CD8-positive, alpha-beta memory T cell (primary cell): ENCODE measurements around the gene LIN37. TPM values are rescaled to one million over a fixed set of nuclear protein-coding genes. Genes with fewer than 3 reads are reported as not detected.

Source experiments
- CTCF ChIA-PET: fragments of 350-600 bp; sonication (Branson Sonifier 250); formaldehyde crosslinking; loops from one replicate; lab custom pipeline; 2021; ENCODE audit warnings: antibody characterized with exemption; lab: Charles Lee
- POLR2A ChIA-PET: fragments of 350-600 bp; sonication (Branson Sonifier 250); formaldehyde crosslinking; loops from one replicate; lab custom pipeline; 2021; ENCODE audit warnings: antibody characterized with exemption; lab: Charles Lee
- DNase-seq, 5 donors: peaks; one replicate each; pipeline versions ENCODE4 v3.0.0 to v3.0.0-alpha.2; 2020 to 2022; ENCODE audit warnings: mixed read lengths in 1 of 5
- H3K27ac ChIP-seq: one replicate; pipeline ENCODE4 v1.7.0; 2013; ENCODE audit warnings: low read depth, mild to moderate bottlenecking, low read length, moderate library complexity
- H3K27me3 ChIP-seq: 2 replicates; pipeline ENCODE4 v1.7.0; 2013; ENCODE audit warnings: low read length, mild to moderate bottlenecking; ENCODE audit not compliant: insufficient read depth, poor library complexity, severe bottlenecking
- H3K36me3 ChIP-seq: 2 replicates; pipeline ENCODE4 v1.7.0; 2013; ENCODE audit warnings: mild to moderate bottlenecking, low read length, moderate library complexity; ENCODE audit not compliant: insufficient read depth
- H3K4me1 ChIP-seq: 2 replicates; pipeline ENCODE4 v1.7.0; 2013; ENCODE audit warnings: mild to moderate bottlenecking, low read length, moderate library complexity; ENCODE audit not compliant: insufficient read depth
- H3K4me3 ChIP-seq: 2 replicates; pipeline ENCODE4 v1.7.0; 2013; ENCODE audit warnings: mild to moderate bottlenecking, low read length
- H3K9me3 ChIP-seq: 2 replicates; pipeline ENCODE4 v1.7.0; 2013; ENCODE audit warnings: mild to moderate bottlenecking, low read length
- H3K27ac Mint-ChIP-seq, 8 donors: one replicate each; pipeline ENCODE4 v1.8.0; 2020 to 2021; ENCODE audit warnings: mixed read lengths in 8 of 8, mild to moderate bottlenecking in 6 of 8, inconsistent platforms in 3 of 8, moderate library complexity in 3 of 8
- H3K27me3 Mint-ChIP-seq, 2 donors: one replicate each; pipeline ENCODE4 v1.8.0; 2020 to 2021; ENCODE audit warnings: mixed read lengths in 2 of 2, mild to moderate bottlenecking in 1 of 2, moderate library complexity in 1 of 2
- H3K36me3 Mint-ChIP-seq, 3 donors: one replicate each; pipeline ENCODE4 v1.8.0; 2020 to 2021; ENCODE audit warnings: mixed read lengths in 3 of 3, inconsistent platforms in 1 of 3, mild to moderate bottlenecking in 1 of 3
- H3K4me1 Mint-ChIP-seq, 3 donors: one replicate each; pipeline ENCODE4 v1.8.0; 2020 to 2021; ENCODE audit warnings: mixed read lengths in 3 of 3, inconsistent platforms in 1 of 3, mild to moderate bottlenecking in 1 of 3
- H3K4me3 Mint-ChIP-seq, 7 donors: one replicate each; pipeline ENCODE4 v1.8.0; 2020 to 2021; ENCODE audit warnings: mixed read lengths in 7 of 7, mild to moderate bottlenecking in 6 of 7, moderate library complexity in 4 of 7, inconsistent platforms in 2 of 7
- H3K9me3 Mint-ChIP-seq, 5 donors: one replicate each; pipeline ENCODE4 v1.8.0; 2020 to 2022; ENCODE audit warnings: mixed read lengths in 5 of 5, mild to moderate bottlenecking in 3 of 5, moderate library complexity in 2 of 5, inconsistent platforms in 1 of 5
- polyA plus RNA-seq: library from polyadenylated mRNA; unstranded; fragments of 300-500 nt; fragmentation: Illumina TruSeq; gene quantifications from one replicate; pipeline ENCODE4 v1.2.3, GENCODE V29; 2021
- total RNA-seq, 2 experiments: library from RNA; stranded (reverse); gene quantifications; one replicate each; pipeline ENCODE4 v1.2.3, GENCODE V29; 2021

The LIN37 gene
- total and polyA plus RNA-seq, 3 experiments from 2014 or later: 8.8 to 12.7 (median 10.5) TPM

DNA sequence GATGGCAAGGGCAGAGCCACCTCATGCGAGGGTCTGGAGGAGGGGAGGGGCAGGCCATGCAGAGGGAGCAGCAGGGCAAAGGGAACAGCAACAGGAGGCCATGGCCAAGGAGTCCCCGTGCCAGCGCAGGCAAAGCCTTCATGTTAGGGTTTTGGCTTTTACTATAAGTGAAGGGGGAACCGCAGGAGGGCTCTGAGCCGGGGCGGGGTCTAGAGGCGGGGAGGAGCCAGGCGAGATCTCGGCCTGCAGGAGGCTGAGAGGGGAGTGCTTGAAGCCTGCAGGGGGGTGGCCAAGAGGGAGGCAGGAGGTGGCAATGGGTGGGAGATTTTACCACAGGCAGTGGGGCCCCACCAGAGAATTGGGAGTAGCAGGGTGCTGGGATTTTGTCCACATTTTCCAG, 33.3 kb downstream of the LIN37 start:
- Mint-ChIP-seq H3K36me3 (peaks cover 0 to 16% (median 4%) of the 10 kb centered on the region in 3 donors), H3K27ac (peak overlapping the region in 4 of 8 donors; percentile 55 to 70 (median 58)), H3K4me3 (no peak overlapping the region), H3K27me3 (no peaks in the 10 kb centered on the region), H3K9me3 (no peaks in the 10 kb centered on the region), H3K4me1 (peaks cover 4 to 5% (median 5%) of the 10 kb centered on the region in 3 donors)
- H3K9me3 ChIP-seq: no peaks in the 10 kb centered on the region
- H3K27ac ChIP-seq: no peak overlapping the region
- DNase-seq: no peak
- H3K4me1 ChIP-seq: peaks cover under 1% of the 10 kb centered on the region
- no peak overlapping the region for H3K4me3 ChIP-seq
- no peaks in the 10 kb centered on the region for H3K27me3 ChIP-seq
- CTCF ChIA-PET: no interaction called here
- POLR2A ChIA-PET: no interaction called here
- H3K36me3 ChIP-seq: no peaks in the 10 kb centered on the region

DNA sequence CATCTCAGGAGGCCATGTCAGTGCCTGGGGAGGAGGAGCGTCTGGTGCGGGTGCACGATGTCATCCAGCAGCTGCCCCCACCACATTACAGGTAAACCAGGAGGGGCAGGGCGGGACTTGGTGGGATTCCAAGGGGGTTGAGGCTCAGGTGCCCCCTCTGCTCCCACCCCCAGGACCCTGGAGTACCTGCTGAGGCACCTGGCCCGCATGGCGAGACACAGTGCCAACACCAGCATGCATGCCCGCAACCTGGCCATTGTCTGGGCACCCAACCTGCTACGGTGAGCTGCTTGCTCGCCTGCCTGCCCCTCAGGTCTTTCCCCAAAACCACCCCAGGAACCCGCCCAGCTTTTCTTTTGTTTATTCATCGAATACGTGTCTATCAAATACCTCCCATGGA, 34.2 kb downstream of the LIN37 start:
- H3K27ac ChIP-seq: no peak overlapping the region
- no peaks in the 10 kb centered on the region for H3K4me1 ChIP-seq
- Mint-ChIP-seq H3K27ac (no peak overlapping the region), H3K4me1 (peaks cover 0 to 2% (median 0%) of the 10 kb centered on the region in 3 donors), H3K36me3 (peaks cover 0 to 16% (median 4%) of the 10 kb centered on the region in 3 donors), H3K27me3 (no peaks in the 10 kb centered on the region), H3K9me3 (no peaks in the 10 kb centered on the region), H3K4me3 (no peak overlapping the region)
- H3K4me3 ChIP-seq: no peak overlapping the region
- CTCF ChIA-PET: no interaction called here
- no peaks in the 10 kb centered on the region for H3K36me3 ChIP-seq
- H3K27me3 ChIP-seq: no peaks in the 10 kb centered on the region
- POLR2A ChIA-PET: no interaction called here
- no peaks in the 10 kb centered on the region for H3K9me3 ChIP-seq
- DNase-seq: no peak

DNA sequence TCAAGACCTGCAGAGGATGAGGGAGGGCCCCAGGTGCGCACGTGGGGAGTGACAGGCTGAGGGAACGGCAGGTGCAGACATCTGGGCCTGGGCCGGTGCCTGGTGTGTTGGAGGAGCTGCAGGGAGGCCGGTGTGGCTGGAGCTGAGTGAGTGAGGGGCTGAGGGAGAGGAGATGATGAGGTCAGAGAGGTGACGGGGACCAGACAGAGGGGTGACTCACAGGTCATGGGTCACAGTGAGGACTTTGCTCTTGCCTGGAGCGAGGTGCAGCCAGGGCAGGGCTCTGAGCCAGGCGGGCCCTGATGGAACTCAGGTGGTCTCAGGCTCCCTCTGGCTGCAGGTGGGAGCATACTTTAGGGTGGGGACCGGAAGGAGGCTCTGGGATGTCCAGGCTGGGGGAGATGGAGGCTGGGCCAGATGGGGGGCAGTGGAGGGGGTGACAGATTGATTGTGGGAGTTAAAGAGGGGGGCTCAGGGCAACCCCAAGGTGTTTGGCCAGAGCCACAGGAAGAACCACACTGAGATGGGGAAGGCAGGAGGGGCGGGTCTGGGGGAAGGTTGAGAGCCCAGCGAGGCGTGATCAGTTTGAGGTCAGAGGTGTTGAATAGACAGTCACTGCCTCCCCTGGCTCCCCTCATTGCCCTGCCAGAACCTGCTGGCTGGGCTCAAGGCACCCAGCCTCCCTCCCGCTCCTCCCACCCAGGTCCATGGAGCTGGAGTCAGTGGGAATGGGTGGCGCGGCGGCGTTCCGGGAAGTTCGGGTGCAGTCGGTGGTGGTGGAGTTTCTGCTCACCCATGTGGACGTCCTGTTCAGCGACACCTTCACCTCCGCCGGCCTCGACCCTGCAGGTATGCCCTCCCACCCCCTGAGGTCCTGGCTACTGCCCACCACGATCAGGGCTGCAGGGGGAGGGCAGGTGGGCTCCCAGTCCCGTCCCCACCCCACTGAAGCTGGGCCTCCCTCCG, 35.4 kb downstream of the LIN37 start:
- Mint-ChIP-seq H3K9me3 (no peaks in the 10 kb centered on the region), H3K4me1 (peaks cover 0 to 2% (median 0%) of the 10 kb centered on the region in 3 donors), H3K4me3 (no peak overlapping the region), H3K36me3 (peaks cover 0 to 16% (median 4%) of the 10 kb centered on the region in 3 donors), H3K27ac (peak overlapping the region in 3 of 8 donors; percentile 15 to 58 (median 55)), H3K27me3 (no peaks in the 10 kb centered on the region)
- H3K27ac ChIP-seq: no peak overlapping the region
- DNase-seq: no peak
- H3K9me3 ChIP-seq: no peaks in the 10 kb centered on the region
- H3K4me3 ChIP-seq: no peak overlapping the region
- ChIA-PET CTCF (no interaction called here), POLR2A (no interaction called here)
- H3K27me3 ChIP-seq: no peaks in the 10 kb centered on the region
- no peaks in the 10 kb centered on the region for H3K4me1 ChIP-seq
- H3K36me3 ChIP-seq: no peaks in the 10 kb centered on the region

DNA sequence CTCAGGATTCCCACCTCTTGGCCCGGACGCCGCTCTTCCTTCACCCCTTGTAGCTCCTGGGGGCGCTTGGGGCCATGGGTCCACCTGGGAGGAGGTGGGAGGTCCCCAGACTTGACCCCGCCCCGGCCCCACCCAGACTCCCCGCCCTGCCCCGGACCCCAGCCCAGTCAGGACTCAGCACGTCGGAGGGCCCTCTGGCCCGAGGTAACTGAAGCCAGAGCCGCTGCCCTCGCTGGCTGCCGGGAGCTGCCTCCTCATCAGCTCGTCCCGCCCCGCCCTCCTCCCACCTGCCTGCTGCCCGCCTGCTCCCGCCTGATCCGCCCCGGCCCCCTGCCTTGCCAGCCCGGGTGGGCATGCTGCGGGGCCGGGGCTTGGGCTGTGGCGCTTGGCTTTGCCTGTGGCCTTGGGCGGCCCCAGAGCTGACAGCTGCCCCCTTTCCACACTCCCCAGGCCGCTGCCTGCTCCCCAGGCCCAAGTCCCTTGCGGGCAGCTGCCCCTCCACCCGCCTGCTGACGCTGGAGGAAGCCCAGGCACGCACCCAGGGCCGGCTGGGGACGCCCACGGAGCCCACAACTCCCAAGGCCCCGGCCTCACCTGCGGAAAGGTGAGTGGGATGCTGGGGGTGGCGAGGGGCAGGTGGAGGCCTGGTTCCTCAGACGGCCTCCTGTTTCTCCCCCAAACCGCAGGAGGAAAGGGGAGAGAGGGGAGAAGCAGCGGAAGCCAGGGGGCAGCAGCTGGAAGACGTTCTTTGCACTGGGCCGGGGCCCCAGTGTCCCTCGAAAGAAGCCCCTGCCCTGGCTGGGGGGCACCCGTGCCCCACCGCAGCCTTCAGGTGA, 36.3 kb downstream of the LIN37 start:
- POLR2A ChIA-PET: no interaction called here
- CTCF ChIA-PET: no interaction called here
- Mint-ChIP-seq H3K4me3 (no peak overlapping the region), H3K4me1 (peaks cover 0 to 2% (median 0%) of the 10 kb centered on the region in 3 donors), H3K9me3 (no peaks in the 10 kb centered on the region), H3K36me3 (peaks cover 0 to 11% (median 4%) of the 10 kb centered on the region in 3 donors), H3K27me3 (no peaks in the 10 kb centered on the region), H3K27ac (no peak overlapping the region)
- H3K27me3 ChIP-seq: no peaks in the 10 kb centered on the region
- no peaks in the 10 kb centered on the region for H3K9me3 ChIP-seq
- H3K36me3 ChIP-seq: no peaks in the 10 kb centered on the region
- DNase-seq: no peak
- H3K27ac ChIP-seq: no peak overlapping the region
- H3K4me3 ChIP-seq: no peak overlapping the region
- H3K4me1 ChIP-seq: no peaks in the 10 kb centered on the region

DNA sequence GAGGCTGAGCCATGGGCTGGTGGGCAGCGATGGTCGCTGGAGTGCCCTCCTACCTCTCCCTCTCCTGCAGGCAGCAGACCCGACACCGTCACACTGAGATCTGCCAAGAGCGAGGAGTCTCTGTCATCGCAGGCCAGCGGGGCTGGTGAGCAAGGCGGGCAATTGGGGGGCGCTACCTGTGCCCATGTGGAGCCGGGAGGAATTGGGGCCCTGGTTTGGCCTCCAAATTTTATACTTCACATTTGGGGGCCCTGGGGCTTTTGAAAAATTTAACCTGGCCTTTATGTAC, 36.9 kb downstream of the LIN37 start:
- DNase-seq: no peak
- H3K27me3 Mint-ChIP-seq: no peaks in the 10 kb centered on the region
- H3K4me3 Mint-ChIP-seq: peak overlapping the region in 1 of 7 donors; percentile 37
- no peak overlapping the region for H3K27ac ChIP-seq
- no peak overlapping the region for H3K4me3 ChIP-seq
- no peaks in the 10 kb centered on the region for H3K36me3 ChIP-seq
- peaks cover 0 to 2% (median 0%) of the 10 kb centered on the region in 3 donors for H3K4me1 Mint-ChIP-seq
- peaks cover 0 to 8% (median 4%) of the 10 kb centered on the region in 3 donors for H3K36me3 Mint-ChIP-seq
- H3K9me3 ChIP-seq: no peaks in the 10 kb centered on the region
- H3K4me1 ChIP-seq: no peaks in the 10 kb centered on the region
- ChIA-PET POLR2A (no interaction called here), CTCF (no interaction called here)
- H3K27ac Mint-ChIP-seq: no peak overlapping the region
- H3K27me3 ChIP-seq: no peaks in the 10 kb centered on the region
- H3K9me3 Mint-ChIP-seq: no peaks in the 10 kb centered on the region

DNA sequence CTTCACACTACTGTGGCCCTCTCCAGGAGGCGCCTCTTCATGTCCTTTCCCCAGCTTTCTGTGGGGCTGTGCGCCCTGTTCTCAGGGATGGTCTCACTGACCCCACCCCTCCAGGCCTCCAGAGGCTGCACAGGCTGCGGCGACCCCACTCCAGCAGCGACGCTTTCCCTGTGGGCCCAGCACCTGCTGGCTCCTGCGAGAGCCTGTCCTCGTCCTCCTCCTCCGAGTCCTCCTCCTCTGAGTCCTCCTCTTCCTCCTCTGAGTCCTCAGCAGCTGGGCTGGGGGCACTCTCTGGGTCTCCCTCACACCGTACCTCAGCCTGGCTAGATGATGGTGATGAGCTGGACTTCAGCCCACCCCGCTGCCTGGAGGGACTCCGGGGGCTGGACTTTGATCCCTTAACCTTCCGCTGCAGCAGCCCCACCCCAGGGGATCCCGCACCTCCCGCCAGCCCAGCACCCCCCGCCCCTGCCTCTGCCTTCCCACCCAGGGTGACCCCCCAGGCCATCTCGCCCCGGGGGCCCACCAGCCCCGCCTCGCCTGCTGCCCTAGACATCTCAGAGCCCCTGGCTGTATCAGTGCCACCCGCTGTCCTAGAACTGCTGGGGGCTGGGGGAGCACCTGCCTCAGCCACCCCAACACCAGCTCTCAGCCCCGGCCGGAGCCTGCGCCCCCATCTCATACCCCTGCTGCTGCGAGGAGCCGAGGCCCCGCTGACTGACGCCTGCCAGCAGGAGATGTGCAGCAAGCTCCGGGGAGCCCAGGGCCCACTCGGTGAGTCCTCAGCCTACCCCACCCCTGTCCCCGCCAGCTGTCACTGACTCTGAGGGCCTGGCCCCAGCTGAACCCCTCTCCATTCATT, 38.2 kb downstream of the LIN37 start:
- Histone ChIP-seq H3K4me1 (no peaks in the 10 kb centered on the region), H3K27ac (no peak overlapping the region), H3K27me3 (no peaks in the 10 kb centered on the region), H3K36me3 (no peaks in the 10 kb centered on the region), H3K9me3 (no peaks in the 10 kb centered on the region), H3K4me3 (no peak overlapping the region)
- POLR2A ChIA-PET: no interaction called here
- DNase-seq: no peak
- H3K9me3 Mint-ChIP-seq: no peaks in the 10 kb centered on the region
- peaks cover 0 to 4% (median 3%) of the 10 kb centered on the region in 3 donors for H3K36me3 Mint-ChIP-seq
- peaks cover 0 to 2% (median 0%) of the 10 kb centered on the region in 3 donors for H3K4me1 Mint-ChIP-seq
- peak overlapping the region in 1 of 8 donors; percentile 82 for H3K27ac Mint-ChIP-seq
- CTCF ChIA-PET: no interaction called here
- H3K27me3 Mint-ChIP-seq: no peaks in the 10 kb centered on the region
- peak overlapping the region in 1 of 7 donors; percentile 37 for H3K4me3 Mint-ChIP-seq

DNA sequence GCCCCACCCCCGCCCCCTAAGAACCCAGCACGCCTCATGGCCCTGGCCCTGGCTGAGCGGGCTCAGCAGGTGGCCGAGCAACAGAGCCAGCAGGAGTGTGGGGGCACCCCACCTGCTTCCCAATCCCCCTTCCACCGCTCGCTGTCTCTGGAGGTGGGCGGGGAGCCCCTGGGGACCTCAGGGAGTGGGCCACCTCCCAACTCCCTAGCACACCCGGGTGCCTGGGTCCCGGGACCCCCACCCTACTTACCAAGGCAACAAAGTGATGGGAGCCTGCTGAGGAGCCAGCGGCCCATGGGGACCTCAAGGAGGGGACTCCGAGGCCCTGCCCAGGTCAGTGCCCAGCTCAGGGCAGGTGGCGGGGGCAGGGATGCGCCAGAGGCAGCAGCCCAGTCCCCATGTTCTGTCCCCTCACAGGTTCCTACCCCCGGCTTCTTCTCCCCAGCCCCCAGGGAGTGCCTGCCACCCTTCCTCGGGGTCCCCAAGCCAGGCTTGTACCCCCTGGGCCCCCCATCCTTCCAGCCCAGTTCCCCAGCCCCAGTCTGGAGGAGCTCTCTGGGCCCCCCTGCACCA, 38.9 kb downstream of the LIN37 start:
- no peaks in the 10 kb centered on the region for H3K9me3 Mint-ChIP-seq
- no peak overlapping the region for H3K27ac Mint-ChIP-seq
- peaks cover 0 to 4% (median 3%) of the 10 kb centered on the region in 3 donors for H3K36me3 Mint-ChIP-seq
- ChIA-PET CTCF (interaction anchor here (0.6 kb wide), 1 partner anchor 95 kb away, joined by 3 read pairs; no protein-coding TSS in a partner anchor), POLR2A (no interaction called here)
- H3K4me1 ChIP-seq: no peaks in the 10 kb centered on the region
- H3K36me3 ChIP-seq: no peaks in the 10 kb centered on the region
- no peaks in the 10 kb centered on the region for H3K9me3 ChIP-seq
- H3K4me3 Mint-ChIP-seq: no peak overlapping the region
- H3K27me3 Mint-ChIP-seq: no peaks in the 10 kb centered on the region
- H3K4me1 Mint-ChIP-seq: peaks cover 0 to 2% (median 0%) of the 10 kb centered on the region in 3 donors
- no peak for DNase-seq
- H3K4me3 ChIP-seq: no peak overlapping the region
- no peaks in the 10 kb centered on the region for H3K27me3 ChIP-seq
- no peak overlapping the region for H3K27ac ChIP-seq
